Fibroblast of pulmonary artery (primary cell): Measurements from ENCODE around the gene NKAIN4.

Source experiments
- DNase-seq: peaks from one replicate; pipeline ENCODE4 v3.0.0-alpha.2; 2010; ENCODE audit warnings: low read depth
- H3K4me3 ChIP-seq: replicated peaks from 2 replicates; pipeline ENCODE4 v1.5.1; 2011; ENCODE audit warnings: low read depth, mild to moderate bottlenecking, control low read depth, low read length, moderate library complexity
- CTCF ChIP-seq: IDR thresholded peaks from 2 replicates; pipeline ENCODE4 v1.5.1; 2011; ENCODE audit warnings: mild to moderate bottlenecking, control low read depth, low read length, inconsistent platforms; ENCODE audit errors: missing control alignments

NKAIN4 gene

GRCh38 chr20:63196768-63197470 is 57.3 kb downstream of the NKAIN4 start:
- TF ChIP-seq CTCF: no peak
- no peak for DNase-seq
- H3K4me3 ChIP-seq: no peak overlapping the region

GRCh38 chr20:63194797-63195173 is 59.5 kb downstream of the NKAIN4 start:
- DNase-seq: no peak
- no peak for TF ChIP-seq CTCF
- H3K4me3 ChIP-seq: no peak overlapping the region

- H3K4me3 ChIP-seq: no peak overlapping the region
- no peak for DNase-seq
- no peak for TF ChIP-seq CTCF
Observed at GRCh38 chr20:63194007-63194796, 60.1 kb downstream of the NKAIN4 start.

- TF ChIP-seq CTCF: no peak
- DNase-seq: no peak
- no peak overlapping the region for H3K4me3 ChIP-seq
Observed at GRCh38 chr20:63192721-63193120, 61.5 kb downstream of the NKAIN4 start.

- no peak for DNase-seq
- H3K4me3 ChIP-seq: no peak overlapping the region
- no peak for TF ChIP-seq CTCF
Observed at GRCh38 chr20:63191400-63191799, 62.9 kb downstream of the NKAIN4 start.

GRCh38 chr20:63190828-63191227 is 63.4 kb downstream of the NKAIN4 start:
- no peak for TF ChIP-seq CTCF
- no peak overlapping the region for H3K4me3 ChIP-seq
- DNase-seq: no peak
